ENCODE measurements around the gene NTF3.

GRCh38 chr12:5507944-5508343 is 76.0 kb downstream of the NTF3 start:
- no peak for TF ChIP-seq POLR2A (IDR thresholded peaks at IDR 0.05)
- TF ChIP-seq POLR2AphosphoS5 (IDR thresholded peaks at IDR 0.05): no peak
- no peak for TF ChIP-seq EP300 (IDR thresholded peaks at IDR 0.05)

Data from upper lobe of left lung (tissue), 4 donors.